Fibroblast of villous mesenchyme (primary cell): ENCODE measurements around the gene PIP5K1B. TPM values are rescaled to one million over a fixed set of nuclear protein-coding genes. Genes with fewer than 3 reads are reported as not detected.
A peak's percentile ranks its signal among the peaks of the same experiment; 100 is the strongest.

ENCODE experiments used
- DNase-seq: peaks from one replicate; pipeline ENCODE4 v3.0.0-alpha.2; 2010; ENCODE audit warnings: low read depth
- H3K4me3 ChIP-seq: 2 replicates; pipeline ENCODE4 v1.5.1; 2011; ENCODE audit warnings: low read depth, mild to moderate bottlenecking, low read length
- CTCF ChIP-seq: IDR thresholded peaks from 2 replicates; pipeline ENCODE4 v1.5.1; 2012; ENCODE audit warnings: low read depth, mild to moderate bottlenecking, low read length; ENCODE audit not compliant: insufficient read depth
- total RNA-seq: library from RNA; depleted of rRNA; stranded (reverse); fragments of >200 nt; gene quantifications from 2 replicates; pipeline ENCODE4 v1.2.3, GENCODE V29; 2012

The PIP5K1B gene
- total RNA-seq, 1 donor, result under 0.01 TPM

GRCh38 chr9:69019808-69020207 lies 314.8 kb downstream of the PIP5K1B start:
- TF ChIP-seq CTCF, result no peak
- no peak overlapping the region for H3K4me3 ChIP-seq
- no peak for DNase-seq

- no peak overlapping the region for H3K4me3 ChIP-seq
- DNase-seq, result no peak
- no peak for TF ChIP-seq CTCF
These were observed 315.5 kb downstream of the PIP5K1B start for GRCh38 chr9:69020301-69021145.

- DNase-seq, result no peak
- TF ChIP-seq CTCF, result no peak
- no peak overlapping the region for H3K4me3 ChIP-seq
These were observed 318.6 kb downstream of the PIP5K1B start for GRCh38 chr9:69023650-69024049.

- no peak overlapping the region for H3K4me3 ChIP-seq
- TF ChIP-seq CTCF, result peak; percentile 79
- peak; percentile 39 for DNase-seq
These were observed 322.5 kb downstream of the PIP5K1B start for GRCh38 chr9:69027355-69028097.

- TF ChIP-seq CTCF, result no peak
- DNase-seq, result no peak
- no peak overlapping the region for H3K4me3 ChIP-seq
These were observed 323.7 kb downstream of the PIP5K1B start for GRCh38 chr9:69028754-69029153.

DNA sequence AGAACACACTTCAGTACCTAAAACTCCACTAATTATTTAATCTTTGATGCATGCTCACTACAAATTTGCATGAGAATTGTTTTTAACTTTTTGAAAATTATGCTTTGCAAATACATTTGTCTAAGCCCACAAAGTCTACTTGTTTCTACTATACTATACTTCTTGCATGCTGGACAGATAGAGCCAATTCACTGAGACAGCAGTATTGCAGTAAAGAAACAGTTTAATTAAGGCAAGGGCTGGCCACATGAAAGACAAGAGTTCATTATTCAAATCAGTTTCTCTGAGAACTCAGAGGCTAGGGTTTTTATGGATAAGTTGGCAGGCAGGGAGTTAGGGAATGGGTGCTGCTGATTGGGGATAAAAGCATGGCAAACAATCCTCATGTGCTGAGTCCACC lies 324.5 kb downstream of the PIP5K1B start:
- no peak overlapping the region for H3K4me3 ChIP-seq
- TF ChIP-seq CTCF, result no peak
- no peak for DNase-seq
